IMR-90 (cell line): ENCODE results near the gene ISG15. TPM values are rescaled to one million over a fixed set of nuclear protein-coding genes. Genes with fewer than 3 reads are reported as not detected.

ENCODE experiments used
- ATAC-seq: fragments of 200-7000 bp; cut with Tn5 transposase; 2 replicates; pipeline ENCODE4 v1.9.1; 2020; ENCODE audit warnings: low read depth, mild to moderate bottlenecking, moderate library complexity
- BruUV-seq: library from RNA; stranded (reverse); fragments of 400-500 nt; replicated peaks from 2 replicates; lab custom pipeline; 2021; lab: Mats Ljungman, UMichigan
- CTCF ChIA-PET: fragments of 300-600 bp; formaldehyde crosslinking; extraction: SDS; loops from one replicate; lab custom pipeline; 2021; ENCODE audit warnings: antibody characterized with exemption; lab: Yijun Ruan, JAX
- POLR2A ChIA-PET: fragments of 300-600 bp; sonication (Branson Sonifier 250); formaldehyde crosslinking; loops from one replicate; lab custom pipeline; 2022; ENCODE audit warnings: antibody characterized with exemption; ENCODE audit not compliant: unreplicated experiment; lab: Charles Lee
- DNase-seq: peaks from one replicate; pipeline ENCODE4 v3.0.0; 2013
- H2AFZ ChIP-seq: replicated peaks from 2 replicates; pipeline ENCODE3; 2013; ENCODE audit warnings: low read length, mild to moderate bottlenecking; ENCODE audit not compliant: poor library complexity
- H2AK5ac ChIP-seq: 2 replicates; pipeline ENCODE4 v1.6.1; 2013; ENCODE audit warnings: low read depth, low read length, inconsistent platforms
- H2AK9ac ChIP-seq: replicated peaks from 2 replicates; pipeline ENCODE3; 2013; ENCODE audit warnings: mild to moderate bottlenecking, low read depth, low read length, moderate library complexity; ENCODE audit not compliant: poor library complexity
- H2BK120ac ChIP-seq: 2 replicates; pipeline ENCODE4 v1.6.1; 2013; ENCODE audit warnings: low read depth, low read length, inconsistent platforms
- H2BK15ac ChIP-seq: 3 replicates; pipeline ENCODE4 v1.6.1; 2013; ENCODE audit warnings: low read depth, low read length, inconsistent platforms
- H2BK20ac ChIP-seq: 2 replicates; pipeline ENCODE4 v1.6.1; 2013; ENCODE audit warnings: low read depth, mild to moderate bottlenecking, inconsistent platforms, low read length, moderate library complexity
- H2BK5ac ChIP-seq: 2 replicates; pipeline ENCODE4 v1.6.1; 2013; ENCODE audit warnings: mild to moderate bottlenecking, low read depth, low read length, inconsistent platforms; ENCODE audit not compliant: poor library complexity, severe bottlenecking
- H3K14ac ChIP-seq: replicated peaks from 2 replicates; pipeline ENCODE4 v1.6.1; 2013; ENCODE audit warnings: low read depth, low read length, inconsistent platforms
- H3K18ac ChIP-seq: 2 replicates; pipeline ENCODE4 v1.6.1; 2013; ENCODE audit warnings: low read depth, low read length, control low read depth
- H3K23ac ChIP-seq: 2 replicates; pipeline ENCODE4 v1.6.1; 2013; ENCODE audit warnings: low read depth, low read length, inconsistent platforms
- H3K27ac ChIP-seq: 2 replicates; pipeline ENCODE4 v1.5.1; 2013; ENCODE audit warnings: mild to moderate bottlenecking, control low read depth, low read length; ENCODE audit not compliant: insufficient read depth
- H3K27me3 ChIP-seq: 2 replicates; pipeline ENCODE4 v1.6.1; 2013; ENCODE audit warnings: low read length; ENCODE audit not compliant: control insufficient read depth, insufficient read depth
- H3K36me3 ChIP-seq: 2 replicates; pipeline ENCODE4 v1.6.1; 2013; ENCODE audit warnings: low read length, mixed read lengths; ENCODE audit not compliant: control insufficient read depth, insufficient read depth
- H3K4ac ChIP-seq: 2 replicates; pipeline ENCODE4 v1.6.1; 2013; ENCODE audit warnings: low read depth, low read length, inconsistent platforms
- H3K4me1 ChIP-seq: 2 replicates; pipeline ENCODE4 v1.6.1; 2013; ENCODE audit warnings: low read length, mixed read lengths; ENCODE audit not compliant: control insufficient read depth, insufficient read depth
- H3K4me2 ChIP-seq: 2 replicates; pipeline ENCODE4 v1.6.1; 2013; ENCODE audit warnings: low read depth, mild to moderate bottlenecking, control low read depth, low read length, moderate library complexity
- H3K4me3 ChIP-seq: 2 replicates; pipeline ENCODE4 v1.5.1; 2013; ENCODE audit warnings: low read depth, mild to moderate bottlenecking, control low read depth, low read length, moderate library complexity; ENCODE audit not compliant: insufficient read depth
- H3K56ac ChIP-seq: 2 replicates; pipeline ENCODE4 v1.6.1; 2013; ENCODE audit warnings: low read length, inconsistent platforms; ENCODE audit not compliant: insufficient read depth; ENCODE audit errors: extremely low read depth
- H3K79me1 ChIP-seq, 2 experiments: 2 replicates each; pipeline ENCODE4 v1.6.1; 2013; ENCODE audit warnings: low read length in 2 of 2, inconsistent platforms in 1 of 2, low read depth in 1 of 2
- H3K9ac ChIP-seq: 2 replicates; pipeline ENCODE4 v1.6.1; 2013; ENCODE audit warnings: low read depth, low read length, control low read depth
- H3K9me1 ChIP-seq: 2 replicates; pipeline ENCODE4 v1.6.1; 2013; ENCODE audit warnings: low read length, inconsistent platforms; ENCODE audit not compliant: insufficient read depth
- H3K9me3 ChIP-seq: 2 replicates; pipeline ENCODE4 v1.6.1; 2013; ENCODE audit warnings: low read length; ENCODE audit not compliant: control insufficient read depth, insufficient read depth
- H4K20me1 ChIP-seq: 2 replicates; pipeline ENCODE4 v1.6.1; 2013; ENCODE audit warnings: low read length, inconsistent platforms; ENCODE audit not compliant: insufficient read depth
- H4K5ac ChIP-seq: 2 replicates; pipeline ENCODE4 v1.6.1; 2013; ENCODE audit warnings: mild to moderate bottlenecking, low read depth, low read length, control low read depth
- H4K8ac ChIP-seq, 2 experiments: 2 replicates each; pipeline ENCODE4 v1.6.1; 2013; ENCODE audit warnings: low read depth in 2 of 2, low read length in 2 of 2, control low read depth in 1 of 2, inconsistent platforms in 1 of 2
- H4K91ac ChIP-seq: 2 replicates; pipeline ENCODE4 v1.6.1; 2013; ENCODE audit warnings: low read depth, low read length, inconsistent platforms; ENCODE audit not compliant: insufficient read depth
- BHLHE40 ChIP-seq: fragments of 150-350 bp; IDR thresholded peaks from 2 replicates; pipeline ENCODE4 v1.6.1; 2016; ENCODE audit warnings: mild to moderate bottlenecking, low read depth, low read length
- MAZ ChIP-seq: IDR thresholded peaks from 2 replicates; pipeline ENCODE4 v1.6.1; 2012; ENCODE audit warnings: low read depth, mild to moderate bottlenecking, low read length, improper control_type of control experiment, moderate library complexity, borderline replicate concordance
- MXI1 ChIP-seq: IDR thresholded peaks from 2 replicates; pipeline ENCODE4 v1.6.1; 2012; ENCODE audit warnings: low read depth, mild to moderate bottlenecking, low read length, moderate library complexity, borderline replicate concordance
- POLR2A ChIP-seq: IDR thresholded peaks from 2 replicates; pipeline ENCODE4 v1.6.1; 2012; ENCODE audit warnings: mild to moderate bottlenecking, low read depth, low read length
- RAD21 ChIP-seq: IDR thresholded peaks from 2 replicates; pipeline ENCODE4 v1.6.1; 2012; ENCODE audit warnings: low read length, improper control_type of control experiment
- WGBS, 2 experiments: methylation state at CpG; one replicate each; pipeline versions ENCODE4 v1.1.5 to v1.1.7; 2013; ENCODE audit warnings: missing lambda C conversion rate in 2 of 2; ENCODE audit not compliant: insufficient read length in 1 of 2; ENCODE audit errors: extremely low coverage in 2 of 2; 5-methylcytosine and 5-hydroxymethylcytosine counted together
- dilution Hi-C: fragments of 300-500 bp; cut with HindIII; formaldehyde crosslinking; loops from one replicate; pipeline ENCODE4 v1.14.3; 2018; ENCODE audit warnings: low sequenced_read_pairs; ENCODE audit not compliant: unreplicated experiment
- in situ Hi-C: fragments of 300-500 bp; cut with MboI; formaldehyde crosslinking; loops from 3 replicates; pipeline ENCODE4 v1.14.3; 2019; ENCODE audit warnings: low sequenced_read_pairs, inconsistent platforms, mixed read lengths
- intact Hi-C: fragments of 100-400 bp; cut with micrococcal nuclease; formaldehyde crosslinking; loops from 2 replicates; pipeline ENCODE4 v1.10.0; 2022
- polyA plus RNA-seq, 3 experiments: library from polyadenylated mRNA; depleted of rRNA; stranded (reverse); fragments of >200 nt; gene quantifications; 2 replicates each; pipeline ENCODE4 v1.2.3, GENCODE V29; 2012; ENCODE audit warnings: low replicate concordance in 1 of 3
- total RNA-seq: library from RNA; depleted of rRNA; stranded (reverse); fragments of >200 nt; gene quantifications from 2 replicates; pipeline ENCODE4 v1.2.3, GENCODE V29; 2012

The ISG15 gene
- total and polyA plus RNA-seq, 2 of the 4 experiments (the other 2 are of a cell fraction), result 99.1 to 105 TPM

- BruUV-seq, result no TSS peak
- dilution Hi-C loops (no loop called here), intact Hi-C loops (loop anchor here (5.0 kb wide), 1 partner anchor 57 kb away; no protein-coding TSS in a partner anchor), in situ Hi-C loops (no loop called here)
- H3K18ac ChIP-seq, result peak within 1 kb of the TSS; percentile 7; the same call in 1 of the 2 replicates
- H4K20me1 ChIP-seq, result peaks cover 9% of the 10 kb centered on the region; the same call in 1 of the 2 replicates
- H3K14ac ChIP-seq, result peak within 1 kb of the TSS; percentile 18
- peaks cover 4% of the 10 kb centered on the region for H3K4me1 ChIP-seq
- no peak within 1 kb of the TSS; the same call in 1 of the 2 replicates for H3K56ac ChIP-seq
- peak within 1 kb of the TSS; percentile 69 for H4K91ac ChIP-seq
- ChIA-PET POLR2A (interaction anchor here (0.6 kb wide), 1 partner anchor 32 kb away, joined by 3 read pairs; no protein-coding TSS in a partner anchor), CTCF (interaction anchor here (0.7 kb wide), 1 partner anchor 15 kb away, joined by 4 read pairs; no protein-coding TSS in a partner anchor)
- peak within 1 kb of the TSS; percentile 51 to 85 for H4K8ac ChIP-seq
- H2BK20ac ChIP-seq, result no peak within 1 kb of the TSS
- peak; percentile 90 for DNase-seq
- peak within 1 kb of the TSS; percentile 59 for H3K4me3 ChIP-seq
- H3K9me3 ChIP-seq, result no peaks in the 10 kb centered on the region
- peak within 1 kb of the TSS; percentile 88 for H3K4ac ChIP-seq
- H4K5ac ChIP-seq, result peak within 1 kb of the TSS; percentile 21
- H3K36me3 ChIP-seq, result no peaks in the 10 kb centered on the region
- H2BK15ac ChIP-seq, result no peak within 1 kb of the TSS; the same call in 2 of the 3 replicates
- peak within 1 kb of the TSS; percentile 85 for H3K23ac ChIP-seq
- WGBS, 2 experiments, result 1% methylated on average over 41 of the region's 95 CpGs; no CpG with 5 or more reads in 1 of the 2 experiments
- no peaks in the 10 kb centered on the region for H3K27me3 ChIP-seq
- H3K27ac ChIP-seq, result peak within 1 kb of the TSS; percentile 84
- peak within 1 kb of the TSS; percentile 94 for H2AK9ac ChIP-seq
- H2BK5ac ChIP-seq, result peak within 1 kb of the TSS; percentile 44
- H2AK5ac ChIP-seq, result peak within 1 kb of the TSS; percentile 85
- TF ChIP-seq BHLHE40 (peak; percentile 84), MXI1 (peak; percentile 35; the same call in 1 of the 2 replicates), RAD21 (no peak), MAZ (peak; percentile 83), POLR2A (peak; percentile 99)
- H2AFZ ChIP-seq, result peak within 1 kb of the TSS; percentile 89
- peak within 1 kb of the TSS; percentile 71 for H3K9ac ChIP-seq
- H3K9me1 ChIP-seq, result no peaks in the 10 kb centered on the region
- ATAC-seq, result peak; percentile 81
- H3K4me2 ChIP-seq, result peak within 1 kb of the TSS; percentile 86
- peaks cover 9 to 35% of the 10 kb centered on the region in 2 experiments; a peak in 3 of 4 replicates for H3K79me1 ChIP-seq
- peak within 1 kb of the TSS; percentile 48; the same call in 1 of the 2 replicates for H2BK120ac ChIP-seq
Measured at GRCh38 chr1:999725-1000356, 13.5 kb upstream of the ISG15 start, which contains the start of gene HES4. TSS of gene HES4 (minus strand) at chr1:1000097. CDS start at chr1:999973, 124 bp downstream.
